ENCODE results near the gene SLC22A23. TPM values are rescaled to one million over a fixed set of nuclear protein-coding genes. Genes with fewer than 3 reads are reported as not detected.
"Not testable (repeated sequence)": the region's sequence is repeated elsewhere in the genome, so short reads cannot be mapped to it uniquely, and the experiment has no call there.

Gene SLC22A23
- total and polyA plus RNA-seq, 12 donors, result 2.3 to 18.5 (median 5.3) TPM

GRCh38 chr6:3385660-3386151 is 71.1 kb downstream of the SLC22A23 start:
- intact Hi-C loops (cut with DNase I), result no loop called here
- Histone ChIP-seq H3K4me3 (no peak overlapping the region), H3K27me3 (no peaks in the 10 kb centered on the region), H3K27ac (no peak overlapping the region), H3K36me3 (replicated peaks in 1 of 2) (no peaks in the 10 kb centered on the region), H3K9me3 (replicated peaks in 1 of 3) (no peaks in the 10 kb centered on the region), H3K4me1 (replicated peaks in 1 of 2) (peaks cover 6 to 10% of the 10 kb centered on the region in 2 donors)
- WGBS, 4 donors, result 73 to 82% (median 77%) methylated on average over 6 of the region's 6 CpGs
- TF ChIP-seq POLR2A (IDR thresholded peaks at IDR 0.05) (no peak), CTCF (IDR thresholded peaks at IDR 0.05) (no peak)
- peak in 1 of 7 donors; percentile 35 for DNase-seq

- 92 to 97% (median 95%) methylated on average over 4 of the region's 4 CpGs for WGBS, 4 donors
Measured at GRCh38 chr6:3385181-3385580, 71.7 kb downstream of the SLC22A23 start.

GRCh38 chr6:3384241-3385143 is 72.4 kb downstream of the SLC22A23 start:
- TF ChIP-seq CTCF (IDR thresholded peaks at IDR 0.05) (no peak), POLR2A (IDR thresholded peaks at IDR 0.05) (no peak)
- 73 to 90% (median 85%) methylated on average over 9 of the region's 9 CpGs for WGBS, 4 donors
- Histone ChIP-seq H3K27me3 (no peaks in the 10 kb centered on the region), H3K4me3 (no peak overlapping the region), H3K9me3 (replicated peaks in 1 of 3) (no peaks in the 10 kb centered on the region), H3K36me3 (replicated peaks in 1 of 2) (no peaks in the 10 kb centered on the region), H3K27ac (no peak overlapping the region), H3K4me1 (replicated peaks in 1 of 2) (peaks cover 6 to 10% of the 10 kb centered on the region in 2 donors)
- no peak for DNase-seq
- intact Hi-C loops (cut with DNase I), result no loop called here

More at GRCh38 chr6:3385181-3385580, 71.7 kb downstream of the SLC22A23 start:
- H3K27me3 ChIP-seq; intact Hi-C loops (cut with DNase I); H3K36me3 ChIP-seq (replicated peaks in 1 of 2); H3K4me3 ChIP-seq; H3K27ac ChIP-seq; H3K9me3 ChIP-seq (replicated peaks in 1 of 3); DNase-seq: not testable (repeated sequence)
- H3K4me1 ChIP-seq (replicated peaks in 1 of 2), result peaks cover 6 to 10% of the 10 kb centered on the region in 2 donors

- Histone ChIP-seq H3K4me1 (replicated peaks in 1 of 2) (peaks cover 6 to 10% of the 10 kb centered on the region in 2 donors), H3K36me3 (replicated peaks in 1 of 2) (no peaks in the 10 kb centered on the region), H3K4me3 (no peak overlapping the region), H3K27ac (no peak overlapping the region), H3K27me3 (no peaks in the 10 kb centered on the region), H3K9me3 (replicated peaks in 1 of 3) (no peaks in the 10 kb centered on the region)
- WGBS, 4 donors, result 17 to 48% (median 35%) methylated on average over 8 of the region's 8 CpGs
- TF ChIP-seq CTCF (IDR thresholded peaks at IDR 0.05), result no peak
- TF ChIP-seq POLR2A (IDR thresholded peaks at IDR 0.05), result no peak
- intact Hi-C loops (cut with DNase I), result no loop called here
- peak; percentile 39 to 78 (median 68) for DNase-seq
Measured at GRCh38 chr6:3383525-3383924, 73.3 kb downstream of the SLC22A23 start.

Measured in adrenal gland (tissue), 12 donors.